HepG2 (cell line): ENCODE data around the gene HLA-DOA. TPM values are rescaled to one million over a fixed set of nuclear protein-coding genes. Genes with fewer than 3 reads are reported as not detected.

Experiments used
- ATAC-seq: fragments of 200-7000 bp; cut with Tn5 transposase; 3 replicates; pipeline ENCODE4 v1.9.1; 2020; ENCODE audit warnings: mild to moderate bottlenecking, moderate library complexity
- BruUV-seq: library from RNA; stranded (reverse); fragments of 400-500 nt; replicated peaks from 2 replicates; lab custom pipeline; 2021; lab: Mats Ljungman, UMichigan
- CTCF ChIA-PET: fragments of 300-600 bp; formaldehyde crosslinking; extraction: SDS; loops from one replicate; lab custom pipeline; 2021; ENCODE audit warnings: low total read pairs, inconsistent platforms, low intra/inter-chr PET ratio; lab: Yijun Ruan, JAX
- POLR2A ChIA-PET: fragments of 350-600 bp; sonication (Branson Sonifier 250); formaldehyde crosslinking; loops from one replicate; lab custom pipeline; 2020; ENCODE audit warnings: antibody characterized with exemption, inconsistent platforms; lab: Yijun Ruan, JAX
- DNase-seq: peaks from one replicate; pipeline ENCODE4 v3.0.0-alpha.2; 2015; ENCODE audit warnings: low spot score
- FAIRE-seq: peaks from 3 replicates; lab custom pipeline; 2011; peaks lifted over from hg19 to GRCh38; lab: Jason Lieb, UNC
- H2AFZ ChIP-seq: one replicate; pipeline ENCODE4 v1.6.1; 2011; ENCODE audit warnings: low read length, inconsistent platforms
- H3K27ac ChIP-seq: fragments of 300-600 bp; 3 replicates; pipeline ENCODE4 v1.8.0; 2011; ENCODE audit warnings: mixed run types, mild to moderate bottlenecking, mixed read lengths, low read length, inconsistent platforms; ENCODE audit not compliant: insufficient read depth; ENCODE audit errors: extremely low read length
- H3K27me3 ChIP-seq, 2 experiments: fragments of 200-600 bp in 1 of 2; 2 replicates in 1 of 2; 3 replicates in 1 of 2; pipeline versions ENCODE4 v1.6.0 to v1.8.0; 2011; ENCODE audit warnings: low read length in 2 of 2, mild to moderate bottlenecking in 2 of 2, moderate library complexity in 2 of 2, inconsistent platforms in 1 of 2; ENCODE audit not compliant: insufficient read depth in 2 of 2, control insufficient read depth in 1 of 2
- H3K36me3 ChIP-seq, 2 experiments: fragments of 200-600 bp in 1 of 2; replicated peaks in 1 of 2; 2 replicates in 1 of 2; 3 replicates in 1 of 2; pipeline versions ENCODE4 v1.5.1 to v1.8.0; 2011; ENCODE audit warnings: low read length in 2 of 2, inconsistent platforms in 1 of 2; ENCODE audit not compliant: insufficient read depth in 2 of 2, control insufficient read depth in 1 of 2
- H3K4me1 ChIP-seq: 2 replicates; pipeline ENCODE4 v1.5.1; 2012; ENCODE audit warnings: low read length, inconsistent platforms; ENCODE audit not compliant: insufficient read depth
- H3K4me2 ChIP-seq: 2 replicates; pipeline ENCODE4 v1.6.0; 2011; ENCODE audit warnings: low read depth, low read length, inconsistent platforms
- H3K4me3 ChIP-seq, 3 experiments: fragments of 200-600 bp in 1 of 3; sonication (generic), shearing (Covaris generic) in 1 of 3; replicated peaks in 1 of 3; 2 replicates each; pipeline ENCODE4 v1.5.1; 2011 to 2016; ENCODE audit warnings: low read length in 3 of 3, inconsistent platforms in 2 of 3, low read depth in 2 of 3, mild to moderate bottlenecking in 2 of 3, control low read depth in 1 of 3, mixed read lengths in 1 of 3; ENCODE audit not compliant: insufficient read depth in 1 of 3
- H3K79me2 ChIP-seq: one replicate; pipeline ENCODE4 v1.6.1; 2011; ENCODE audit warnings: low read length, inconsistent platforms; ENCODE audit not compliant: insufficient read depth
- H3K9ac ChIP-seq: 2 replicates; pipeline ENCODE4 v1.6.0; 2011; ENCODE audit warnings: mild to moderate bottlenecking, low read depth, low read length, inconsistent platforms; ENCODE audit not compliant: insufficient read depth
- H3K9me3 ChIP-seq: 2 replicates; pipeline ENCODE4 v1.5.1; 2012; ENCODE audit warnings: mild to moderate bottlenecking, low read length
- H4K20me1 ChIP-seq: 2 replicates; pipeline ENCODE4 v1.6.0; 2011; ENCODE audit warnings: inconsistent platforms, mild to moderate bottlenecking, low read length, moderate library complexity; ENCODE audit not compliant: insufficient read depth
- CEBPG ChIP-seq: IDR thresholded peaks from 2 replicates; pipeline ENCODE4 v1.6.1; 2016
- RFX5 ChIP-seq: IDR thresholded peaks from 2 replicates; pipeline ENCODE4 v1.6.1; 2011; ENCODE audit warnings: low read depth, low read length, improper control_type of control experiment
- WGBS: methylation state at CpG from one replicate; pipeline ENCODE4 v1.1.6; 2017; ENCODE audit warnings: low lambda C conversion rate; 5-methylcytosine and 5-hydroxymethylcytosine counted together
- in situ Hi-C: cut with HindIII; loops from 2 replicates; pipeline ENCODE4 v1.10.0; 2017; ENCODE audit warnings: low pct_unique_long_range_greater_than_20kb; ENCODE audit not compliant: extremely low pct_ligation_motif_present
- intact Hi-C: fragments of 100-400 bp; cut with micrococcal nuclease; formaldehyde crosslinking; loops from one replicate; pipeline ENCODE4 v1.10.0; 2022; ENCODE audit not compliant: unreplicated experiment
- polyA plus RNA-seq, 8 experiments: library from polyadenylated mRNA; depleted of rRNA in 3 of 8; stranded (reverse) in 7 of 8; unstranded in 1 of 8; fragments of >200 nt; fragmentation: Illumina TruSeq in 4 of 8; extraction: Trizol in 4 of 8; gene quantifications; 2 replicates each; pipeline versions ENCODE4 v1.2.1 to v1.2.3, GENCODE V29; 2011 to 2016; ENCODE audit warnings: low read depth in 4 of 8, missing spikeins in 1 of 8, mixed read lengths in 1 of 8; ENCODE audit not compliant: insufficient read depth in 1 of 8
- total RNA-seq, 5 experiments: library from RNA; depleted of rRNA; stranded (reverse); fragments of >200 nt; fragmentation: Illumina TruSeq; extraction: Trizol; gene quantifications; 2 replicates each; pipeline ENCODE4 v1.2.3, GENCODE V29; 2016; ENCODE audit warnings: low read depth in 1 of 5
- TF ChIP-seq, protein P1 (sequence below): sonication (generic); formaldehyde crosslinking; IDR thresholded peaks from 2 replicates; pipeline ENCODE4 v1.4.0; 2020; ENCODE audit warnings: mild to moderate bottlenecking, missing genetic modification reagents

HLA-DOA gene
- total and polyA plus RNA-seq, 2 of the 13 experiments (the other 11 are each of a cell fraction or from before 2014, with no cell fraction given) = 0.03 to 0.09 TPM

DNA sequence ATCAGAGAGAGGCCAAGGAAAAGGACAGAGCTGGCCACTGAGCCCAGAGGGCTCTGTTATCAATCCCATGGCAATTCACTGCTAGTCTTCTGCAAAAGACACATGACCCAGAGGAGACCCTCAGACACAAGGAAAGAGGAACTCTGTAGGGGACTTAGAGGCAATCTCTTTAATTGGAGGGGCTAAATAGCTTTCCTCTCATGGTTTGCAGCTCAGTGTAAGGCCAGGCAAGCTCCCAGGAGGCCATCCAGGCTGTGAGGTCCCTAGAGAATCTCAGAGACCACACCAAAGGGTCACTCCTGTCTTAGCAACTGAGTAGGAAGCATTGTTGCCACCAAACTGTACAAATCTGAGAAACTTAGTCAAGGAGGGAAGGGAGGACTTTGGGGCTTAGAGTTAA, 10.0 kb upstream of the HLA-DOA start:
- DNase-seq (no peak), ATAC-seq (no peak), FAIRE-seq (no peak)
- Histone ChIP-seq H3K9ac (no peak overlapping the region), H3K4me2 (no peak overlapping the region), H3K36me3 (no peaks in the 10 kb centered on the region), H3K79me2 (no peaks in the 10 kb centered on the region), H3K4me3 (no peak overlapping the region), H3K27ac (no peak overlapping the region), H3K4me1 (no peaks in the 10 kb centered on the region), H3K27me3 (peaks cover 1 to 49% of the 10 kb centered on the region in 2 experiments; a peak in 3 of 5 replicates), H4K20me1 (no peaks in the 10 kb centered on the region), H3K9me3 (no peaks in the 10 kb centered on the region), H2AFZ (no peak overlapping the region)
- ChIA-PET CTCF (no interaction called here), POLR2A (no interaction called here)
- intact Hi-C loops = no loop called here
- TF ChIP-seq, protein P1, sequence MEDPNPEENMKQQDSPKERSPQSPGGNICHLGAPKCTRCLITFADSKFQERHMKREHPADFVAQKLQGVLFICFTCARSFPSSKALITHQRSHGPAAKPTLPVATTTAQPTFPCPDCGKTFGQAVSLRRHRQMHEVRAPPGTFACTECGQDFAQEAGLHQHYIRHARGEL (CRISPR knock-in tag) = no peak
- in situ Hi-C loops = loop anchor here (5.0 to 10.0 kb wide), 3 partner anchors 63 to 228 kb away; no protein-coding TSS in a partner anchor
- no TSS peak for BruUV-seq

DNA sequence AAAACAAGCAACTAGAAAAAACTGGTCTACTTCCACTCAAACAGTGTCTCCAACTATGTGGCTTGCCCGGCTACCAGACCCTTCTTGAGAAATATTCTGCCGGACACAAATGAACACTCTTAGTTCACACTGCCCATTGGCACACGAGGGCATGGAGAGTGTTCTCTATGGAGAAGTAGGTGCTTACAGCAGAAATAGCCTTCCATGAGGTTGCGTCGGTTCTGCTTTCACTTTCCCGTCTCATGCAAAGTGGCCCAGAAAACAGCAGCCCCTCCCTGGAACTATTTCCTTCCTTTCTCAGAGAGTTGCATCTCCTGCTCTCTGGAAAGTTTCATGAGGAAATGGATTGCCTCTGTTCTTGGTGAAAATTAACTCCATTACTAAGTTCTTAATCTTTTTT, 9.5 kb upstream of the HLA-DOA start:
- H3K27me3 ChIP-seq = peaks cover 1 to 51% of the 10 kb centered on the region in 2 experiments; a peak in 3 of 5 replicates

More for the DNA sequence above, 9.5 kb upstream of the HLA-DOA start:
- CTCF ChIA-PET = no interaction called here
- Histone ChIP-seq H3K4me2 (0 out of 2 replicates have a peak overlapping the region, but pooled peaks have one; percentile 5), H3K4me3 (no peak overlapping the region), H2AFZ (no peak overlapping the region)
- WGBS = 3% methylated on average over 5 of the region's 6 CpGs
- TF ChIP-seq RFX5 (peak; percentile 55; the same call in 1 of the 2 replicates), CEBPG (no peak)
- TF ChIP-seq, all 625 proteins: peak for 1
- no peaks in the 10 kb centered on the region for H3K79me2 ChIP-seq
- no peaks in the 10 kb centered on the region for H3K9me3 ChIP-seq
- H3K4me1 ChIP-seq = no peaks in the 10 kb centered on the region
- H3K9ac ChIP-seq = no peak overlapping the region
- no peaks in the 10 kb centered on the region for H3K36me3 ChIP-seq
- H4K20me1 ChIP-seq = no peaks in the 10 kb centered on the region
- DNase-seq (no peak), FAIRE-seq (no peak), ATAC-seq (no peak)
- intact Hi-C loops = no loop called here
- H3K27ac ChIP-seq = no peak overlapping the region
- BruUV-seq = no TSS peak
- POLR2A ChIA-PET = no interaction called here
- in situ Hi-C loops = loop anchor here (5.0 to 10.0 kb wide), 3 partner anchors 63 to 228 kb away; no protein-coding TSS in a partner anchor
